WTC11 (cell line): ENCODE data around the gene ITK.

Experiments
- ELF4 ChIP-seq: sonication (generic); formaldehyde crosslinking; IDR thresholded peaks from 2 replicates; pipeline ENCODE4 v1.8.1; 2022; ENCODE audit warnings: low read depth, mild to moderate bottlenecking, moderate library complexity, missing genetic modification reagents
- FOXK1 ChIP-seq: sonication (generic); formaldehyde crosslinking; IDR thresholded peaks from 2 replicates; pipeline ENCODE4 v1.8.0; 2022; ENCODE audit warnings: mild to moderate bottlenecking, moderate library complexity, missing genetic modification reagents
- FOXP1 ChIP-seq: sonication (generic); formaldehyde crosslinking; IDR thresholded peaks from 2 replicates; pipeline ENCODE4 v1.8.0; 2022; ENCODE audit warnings: missing genetic modification reagents, mild to moderate bottlenecking, moderate library complexity, borderline replicate concordance
- NR2C2 ChIP-seq: sonication (generic); formaldehyde crosslinking; IDR thresholded peaks from 2 replicates; pipeline ENCODE4 v1.8.0; 2022; ENCODE audit warnings: mild to moderate bottlenecking, missing genetic modification reagents
- OVOL2 ChIP-seq: fragments of 250-450 bp; sonication (Bioruptor Pico); IDR thresholded peaks from 2 replicates; pipeline ENCODE4 v1.9.0; 2021; ENCODE audit warnings: mild to moderate bottlenecking, borderline replicate concordance
- TF ChIP-seq, protein P1 (sequence below): fragments of 200-600 bp; IDR thresholded peaks from 2 replicates; pipeline ENCODE4 v1.8.0; 2022; ENCODE audit warnings: antibody characterized with exemption

- TF ChIP-seq, protein P1, sequence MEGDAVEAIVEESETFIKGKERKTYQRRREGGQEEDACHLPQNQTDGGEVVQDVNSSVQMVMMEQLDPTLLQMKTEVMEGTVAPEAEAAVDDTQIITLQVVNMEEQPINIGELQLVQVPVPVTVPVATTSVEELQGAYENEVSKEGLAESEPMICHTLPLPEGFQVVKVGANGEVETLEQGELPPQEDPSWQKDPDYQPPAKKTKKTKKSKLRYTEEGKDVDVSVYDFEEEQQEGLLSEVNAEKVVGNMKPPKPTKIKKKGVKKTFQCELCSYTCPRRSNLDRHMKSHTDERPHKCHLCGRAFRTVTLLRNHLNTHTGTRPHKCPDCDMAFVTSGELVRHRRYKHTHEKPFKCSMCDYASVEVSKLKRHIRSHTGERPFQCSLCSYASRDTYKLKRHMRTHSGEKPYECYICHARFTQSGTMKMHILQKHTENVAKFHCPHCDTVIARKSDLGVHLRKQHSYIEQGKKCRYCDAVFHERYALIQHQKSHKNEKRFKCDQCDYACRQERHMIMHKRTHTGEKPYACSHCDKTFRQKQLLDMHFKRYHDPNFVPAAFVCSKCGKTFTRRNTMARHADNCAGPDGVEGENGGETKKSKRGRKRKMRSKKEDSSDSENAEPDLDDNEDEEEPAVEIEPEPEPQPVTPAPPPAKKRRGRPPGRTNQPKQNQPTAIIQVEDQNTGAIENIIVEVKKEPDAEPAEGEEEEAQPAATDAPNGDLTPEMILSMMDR, result no peak
- TF ChIP-seq FOXP1 (CRISPR knock-in tag) (no peak), ELF4 (CRISPR knock-in tag) (no peak), NR2C2 (CRISPR knock-in tag) (no peak), FOXK1 (CRISPR knock-in tag) (no peak), OVOL2 (CRISPR knock-in tag) (no peak)
These were observed 35.0 kb downstream of the ITK start for GRCh38 chr5:157215514-157216167.
